Thoracic aorta (tissue), 2 donors: ENCODE measurements around the gene LNX1. TPM values are rescaled to one million over a fixed set of nuclear protein-coding genes. Genes with fewer than 3 reads are reported as not detected.
"Not testable (repeated sequence)": the region's sequence is repeated elsewhere in the genome, so short reads cannot be mapped to it uniquely, and the experiment has no call there.

Experiments used
- ATAC-seq: fragments of 150-250 bp; one replicate; pipeline ENCODE4 v1.8.0; 2017; ENCODE audit warnings: low read depth; ENCODE audit not compliant: insufficient number of reproducible peaks, low FRiP score
- DNase-seq: peaks from one replicate; pipeline ENCODE4 v3.0.0-alpha.2; 2020; ENCODE audit warnings: low spot score
- H3K27ac ChIP-seq, 2 donors: fragments of 200-600 bp; sonication (generic); 1 replicate in 1 of 2; 2 replicates in 1 of 2; pipeline ENCODE4 v1.5.1; 2016; ENCODE audit warnings: mild to moderate bottlenecking in 2 of 2, moderate library complexity in 2 of 2
- H3K27me3 ChIP-seq: fragments of 200-600 bp; sonication (generic); replicated peaks from 2 replicates; pipeline ENCODE4 v1.6.0; 2016; ENCODE audit warnings: mild to moderate bottlenecking; ENCODE audit not compliant: insufficient read depth
- H3K36me3 ChIP-seq: fragments of 200-600 bp; sonication (generic); one replicate; pipeline ENCODE4 v1.5.1; 2016
- H3K4me1 ChIP-seq, 2 donors: fragments of 200-600 bp; sonication (generic); 1 replicate in 1 of 2; 2 replicates in 1 of 2; pipeline versions ENCODE4 v1.5.1 to v1.6.0; 2016; ENCODE audit warnings: low read depth in 2 of 2, mild to moderate bottlenecking in 1 of 2; ENCODE audit not compliant: control insufficient read depth in 1 of 2
- H3K4me3 ChIP-seq: fragments of 200-600 bp; sonication (generic); 2 replicates; pipeline ENCODE4 v1.5.1; 2016; ENCODE audit warnings: mild to moderate bottlenecking
- H3K9me3 ChIP-seq: fragments of 200-600 bp; sonication (generic); 2 replicates; pipeline ENCODE4 v1.5.1; 2016
- total RNA-seq, 2 donors: library from RNA; depleted of rRNA; stranded (reverse); fragments of >200 nt; gene quantifications; one replicate each; pipeline versions ENCODE4 v1.1.0 to v1.2.3, GENCODE V29; 2016
- TF ChIP-seq, protein P1 (sequence below): fragments of 200-600 bp; sonication (generic); IDR thresholded peaks from one replicate; pipeline ENCODE4 v1.5.1; 2019; ENCODE audit warnings: antibody characterized with exemption

LNX1 gene
- total RNA-seq, 2 donors from 2014 or later, result 12.6 to 24.1 TPM

DNA sequence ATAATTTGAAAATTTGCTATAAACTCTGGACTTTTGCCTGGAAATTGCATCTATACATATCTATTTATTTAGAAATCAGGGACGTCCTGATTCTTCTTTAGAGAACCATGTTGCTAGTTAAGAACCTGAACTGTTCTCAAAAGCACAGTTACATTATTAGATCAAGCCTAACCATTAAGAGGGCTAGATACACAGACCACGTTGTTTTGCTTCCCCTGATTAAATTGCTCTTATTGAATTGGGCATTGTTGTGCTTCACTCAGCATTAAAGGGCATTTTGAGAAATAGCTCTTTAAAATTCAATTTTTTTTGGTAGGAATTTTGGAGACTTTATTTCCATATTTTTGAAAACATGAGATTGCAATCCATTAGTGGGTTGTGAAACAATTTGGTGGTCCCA lies 169.5 kb downstream of the LNX1 start:
- DNase-seq (no peak), ATAC-seq (no peak)
- Histone ChIP-seq H3K4me3 (no peak overlapping the region), H3K4me1 (no peaks in the 10 kb centered on the region), H3K9me3 (no peaks in the 10 kb centered on the region), H3K27ac (no peak overlapping the region), H3K27me3 (no peaks in the 10 kb centered on the region), H3K36me3 (no peaks in the 10 kb centered on the region)
- TF ChIP-seq, protein P1, sequence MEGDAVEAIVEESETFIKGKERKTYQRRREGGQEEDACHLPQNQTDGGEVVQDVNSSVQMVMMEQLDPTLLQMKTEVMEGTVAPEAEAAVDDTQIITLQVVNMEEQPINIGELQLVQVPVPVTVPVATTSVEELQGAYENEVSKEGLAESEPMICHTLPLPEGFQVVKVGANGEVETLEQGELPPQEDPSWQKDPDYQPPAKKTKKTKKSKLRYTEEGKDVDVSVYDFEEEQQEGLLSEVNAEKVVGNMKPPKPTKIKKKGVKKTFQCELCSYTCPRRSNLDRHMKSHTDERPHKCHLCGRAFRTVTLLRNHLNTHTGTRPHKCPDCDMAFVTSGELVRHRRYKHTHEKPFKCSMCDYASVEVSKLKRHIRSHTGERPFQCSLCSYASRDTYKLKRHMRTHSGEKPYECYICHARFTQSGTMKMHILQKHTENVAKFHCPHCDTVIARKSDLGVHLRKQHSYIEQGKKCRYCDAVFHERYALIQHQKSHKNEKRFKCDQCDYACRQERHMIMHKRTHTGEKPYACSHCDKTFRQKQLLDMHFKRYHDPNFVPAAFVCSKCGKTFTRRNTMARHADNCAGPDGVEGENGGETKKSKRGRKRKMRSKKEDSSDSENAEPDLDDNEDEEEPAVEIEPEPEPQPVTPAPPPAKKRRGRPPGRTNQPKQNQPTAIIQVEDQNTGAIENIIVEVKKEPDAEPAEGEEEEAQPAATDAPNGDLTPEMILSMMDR, result no peak

DNA sequence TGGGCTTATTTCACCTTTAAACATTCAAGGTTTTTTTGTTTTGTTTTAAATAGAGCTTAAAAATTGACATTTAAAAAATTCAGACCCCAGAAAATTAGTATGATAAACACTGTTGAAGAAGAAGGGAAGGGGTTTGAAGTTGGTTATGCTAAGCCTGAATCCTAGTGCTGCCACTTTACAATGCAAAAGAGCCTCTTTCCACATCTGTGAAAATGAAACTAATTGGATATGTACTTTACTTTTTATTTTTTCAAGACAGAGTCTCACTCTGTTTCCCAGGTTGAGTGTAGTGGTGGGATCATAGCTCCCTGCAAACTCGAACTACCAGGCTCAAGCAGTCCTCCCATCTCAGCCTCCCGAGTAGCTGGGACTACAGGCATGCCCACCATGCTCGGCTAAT lies 172.1 kb downstream of the LNX1 start:
- no peak overlapping the region for H3K4me3 ChIP-seq
- H3K27me3 ChIP-seq, result no peaks in the 10 kb centered on the region
- H3K4me1 ChIP-seq, result no peaks in the 10 kb centered on the region
- no peak overlapping the region for H3K27ac ChIP-seq
- H3K9me3 ChIP-seq, result no peaks in the 10 kb centered on the region
- TF ChIP-seq, protein P1, result no peak
- ATAC-seq, result no peak
- no peaks in the 10 kb centered on the region for H3K36me3 ChIP-seq
- DNase-seq, result no peak

DNA sequence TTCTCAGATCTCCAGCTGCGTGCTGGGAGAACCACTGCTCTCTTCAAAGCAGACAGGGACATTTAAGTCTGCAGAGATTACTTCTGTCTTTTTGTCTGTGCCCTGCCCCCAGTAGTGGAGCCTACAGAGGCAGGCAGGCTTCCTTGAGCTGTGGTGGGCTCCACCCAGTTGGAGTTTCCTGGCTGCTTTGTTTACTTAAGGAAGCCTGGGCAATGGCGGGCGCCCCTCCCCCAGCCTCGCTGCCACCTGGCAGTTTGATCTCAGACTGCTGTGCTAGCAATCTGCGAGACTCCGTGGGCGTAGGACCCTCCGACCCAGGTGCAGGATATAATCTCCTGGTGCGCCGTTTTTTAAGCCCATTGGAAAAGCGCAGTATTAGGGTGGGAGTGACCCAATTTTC lies 181.8 kb downstream of the LNX1 start:
- H3K9me3 ChIP-seq, H3K4me1 ChIP-seq, H3K27me3 ChIP-seq, ATAC-seq, H3K36me3 ChIP-seq, DNase-seq, H3K4me3 ChIP-seq, H3K27ac ChIP-seq: not testable (repeated sequence)

Other genes starting within 250 kb of the LNX1 start
- gene SCFD2, start 225.4 kb downstream of the LNX1 start, total RNA-seq, result 10 to 100 TPM; 20.3 to 27.4 TPM
- gene FIP1L1, start 213.8 kb downstream of the LNX1 start, total RNA-seq, result 10 to 100 TPM; 29.5 to 57.9 TPM